Aorta (tissue), 5 donors: ENCODE results near the gene PKM. TPM values are rescaled to one million over a fixed set of nuclear protein-coding genes. Genes with fewer than 3 reads are reported as not detected.

ENCODE experiments used
- ATAC-seq: fragments of 200-7000 bp; cut with Tn5 transposase; one replicate; pipeline ENCODE4 v1.9.1; 2022; ENCODE audit warnings: moderate library complexity; ENCODE audit not compliant: low FRiP score
- DNase-seq, 2 donors: peaks; one replicate each; pipeline ENCODE4 v3.0.0-alpha.2; 2020
- H3K27ac ChIP-seq, 2 donors: one replicate each; pipeline ENCODE4 v1.5.1; 2013; ENCODE audit warnings: low read length in 2 of 2, mild to moderate bottlenecking in 2 of 2, moderate library complexity in 2 of 2, control low read depth in 1 of 2, inconsistent platforms in 1 of 2, low read depth in 1 of 2
- H3K27me3 ChIP-seq, 2 donors: one replicate each; pipeline ENCODE4 v1.6.1; 2013; ENCODE audit warnings: control low read depth in 1 of 2, low read length in 1 of 2, mild to moderate bottlenecking in 1 of 2, moderate library complexity in 1 of 2; ENCODE audit not compliant: insufficient read depth in 2 of 2, control insufficient read depth in 1 of 2
- H3K36me3 ChIP-seq, 2 donors: one replicate each; pipeline ENCODE4 v1.6.1; 2013; ENCODE audit warnings: control low read depth in 1 of 2, low read length in 1 of 2, mild to moderate bottlenecking in 1 of 2; ENCODE audit not compliant: insufficient read depth in 2 of 2, control insufficient read depth in 1 of 2
- H3K4me1 ChIP-seq, 2 donors: one replicate each; pipeline ENCODE4 v1.6.1; 2013; ENCODE audit warnings: low read length in 2 of 2, control low read depth in 1 of 2, mild to moderate bottlenecking in 1 of 2, moderate library complexity in 1 of 2; ENCODE audit not compliant: insufficient read depth in 2 of 2, control insufficient read depth in 1 of 2
- H3K4me3 ChIP-seq, 2 donors: one replicate each; pipeline ENCODE4 v1.5.1; 2013; ENCODE audit warnings: low read length in 2 of 2, control low read depth in 1 of 2, mild to moderate bottlenecking in 1 of 2
- H3K9me3 ChIP-seq: one replicate; pipeline ENCODE4 v1.6.1; 2013; ENCODE audit warnings: mild to moderate bottlenecking, low read length; ENCODE audit not compliant: control insufficient read depth
- WGBS, 2 donors: extraction: QIAGEN DNeasy Blood & Tissue Kit; methylation state at CpG; one replicate each; pipeline ENCODE4 v1.1.7; 2013; 5-methylcytosine and 5-hydroxymethylcytosine counted together
- intact Hi-C, 2 donors: fragments of 100-400 bp; cut with DNase I; formaldehyde crosslinking; loops; one replicate each; pipeline versions ENCODE4 v1.14.2 to v1.15.0; 2022
- polyA plus RNA-seq, 2 donors: library from polyadenylated mRNA; stranded (reverse); fragments of 200-250 nt; gene quantifications; one replicate each; pipeline ENCODE4 v1.2.3, GENCODE V29; 2013
- total RNA-seq, 2 donors: library from RNA; stranded (reverse); fragmentation: NEBNext Ultra II Directional; extraction: Animal tissue kit (Norgen Biotek cat#: 25700); gene quantifications; one replicate each; pipeline ENCODE4 v1.2.1, GENCODE V29; 2021
- donor health status: healthy with polysubstance abuse.
- donor health status: Bipolar disorder and iron deficiency.
- donor health status: DM: no; HTN: no; CAD: no.
- donor health status: DM: no; HTN: no; CAD: no.
- donor health status: DM: yes; HTN: yes; CAD: no.

The PKM gene
- total and polyA plus RNA-seq, 4 donors, result 238 to 588 (median 453) TPM

- H3K4me1 ChIP-seq, result no peaks in the 10 kb centered on the region
- no peak for DNase-seq
- no peak overlapping the region for H3K27ac ChIP-seq
- H3K4me3 ChIP-seq, result no peak overlapping the region
- no peaks in the 10 kb centered on the region for H3K9me3 ChIP-seq
- WGBS, 2 donors, result 97 to 99% methylated on average over 3 of the region's 3 CpGs
- peaks cover 0 to 15% of the 10 kb centered on the region in 2 donors for H3K36me3 ChIP-seq
- ATAC-seq, result no peak
- H3K27me3 ChIP-seq, result no peaks in the 10 kb centered on the region
- intact Hi-C loops, result loop anchor here in 1 of 2 donors (5.0 kb wide), 1 partner anchor 121 kb away; the partner anchor contains the start of genes MYO9A and SENP8
Observed at GRCh38 chr15:72238586-72238985, 7.6 kb upstream of the PKM start.

DNA sequence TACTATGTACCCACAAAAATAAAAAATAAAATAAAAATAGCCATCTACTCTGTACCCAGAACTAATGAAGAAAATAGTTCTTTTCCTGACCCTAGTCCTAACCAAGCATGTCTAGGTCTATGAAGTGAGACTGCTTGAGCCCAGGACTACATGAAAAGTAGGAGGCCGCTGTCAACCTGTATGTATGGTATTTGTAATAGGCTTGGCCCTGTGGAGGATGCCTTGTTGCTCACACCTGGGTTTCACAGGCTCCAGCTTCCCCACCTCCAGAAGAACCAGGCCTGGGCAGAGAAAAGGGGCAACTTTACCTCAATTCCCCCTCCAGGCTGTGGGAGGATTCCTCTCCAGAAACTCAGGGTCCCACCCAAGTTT, 6.8 kb upstream of the PKM start:
- DNase-seq, result no peak
- Histone ChIP-seq H3K4me1 (no peaks in the 10 kb centered on the region), H3K9me3 (no peaks in the 10 kb centered on the region), H3K36me3 (peaks cover 0 to 12% of the 10 kb centered on the region in 2 donors), H3K27me3 (no peaks in the 10 kb centered on the region), H3K4me3 (no peak overlapping the region), H3K27ac (peak overlapping the region in 1 of 2 donors; percentile 23)
- intact Hi-C loops, result loop anchor here in 1 of 2 donors (5.0 kb wide), 1 partner anchor 121 kb away; the partner anchor contains the start of genes MYO9A and SENP8
- no peak for ATAC-seq
- 95 to 96% methylated on average over 1 of the region's 1 CpG for WGBS, 2 donors

DNA sequence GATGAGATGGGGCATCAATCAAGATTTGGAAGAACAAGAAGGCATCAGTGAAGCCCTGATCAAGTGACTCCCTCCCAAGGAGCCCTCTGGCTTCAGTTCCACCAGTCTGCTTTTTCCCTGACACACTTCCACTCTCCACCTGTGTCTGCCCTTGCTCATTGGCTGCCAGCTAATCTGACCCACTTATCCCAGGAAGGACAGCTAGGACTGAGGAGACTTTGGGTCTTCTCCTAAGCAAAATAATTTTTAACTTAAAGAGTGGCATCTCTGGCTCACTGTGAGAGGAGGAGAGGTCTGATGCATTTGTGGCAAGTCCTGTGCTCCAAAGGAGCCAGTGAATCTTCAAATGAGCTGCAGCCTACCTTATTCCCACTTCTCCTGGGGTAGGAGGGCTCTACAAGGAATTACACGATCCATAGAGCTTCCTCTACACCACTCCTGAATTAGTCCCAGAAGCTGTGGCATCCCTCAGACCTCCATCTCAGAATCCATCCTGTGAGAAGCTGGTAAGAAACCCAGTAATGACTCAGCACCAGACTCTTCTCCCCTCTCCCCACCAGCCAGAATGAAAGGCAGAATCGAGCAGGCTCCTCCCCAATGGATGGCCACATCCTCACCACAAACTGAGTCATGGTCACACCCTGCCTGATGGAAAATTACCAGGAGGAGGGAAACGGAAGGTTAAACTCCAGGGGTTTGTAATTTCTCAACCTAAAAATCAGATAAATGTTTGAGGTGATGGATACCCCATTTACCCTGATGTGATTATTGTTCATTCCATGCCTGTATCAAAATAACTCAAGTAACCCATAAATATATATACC, 6.3 kb upstream of the PKM start:
- Histone ChIP-seq H3K9me3 (no peaks in the 10 kb centered on the region), H3K4me3 (no peak overlapping the region), H3K27ac (peak overlapping the region in 1 of 2 donors; percentile 64), H3K27me3 (no peaks in the 10 kb centered on the region), H3K4me1 (no peaks in the 10 kb centered on the region), H3K36me3 (peaks cover 0 to 8% of the 10 kb centered on the region in 2 donors)
- WGBS, 2 donors, result 38 to 41% methylated on average over 3 of the region's 3 CpGs
- peak; percentile 80 to 89 for DNase-seq
- peak; percentile 84 for ATAC-seq
- intact Hi-C loops, result loop anchor here in 1 of 2 donors (5.0 kb wide), 1 partner anchor 120 kb away; the partner anchor contains the start of genes MYO9A and SENP8

GRCh38 chr15:72236381-72237003, 5.5 kb upstream of the PKM start:
- no peaks in the 10 kb centered on the region for H3K4me1 ChIP-seq
- intact Hi-C loops, result loop anchor here in 1 of 2 donors (5.0 kb wide), 1 partner anchor 119 kb away; the partner anchor contains the start of genes MYO9A and SENP8
- WGBS, 2 donors, result 81 to 86% methylated on average over 2 of the region's 2 CpGs
- no peaks in the 10 kb centered on the region for H3K27me3 ChIP-seq
- ATAC-seq (no peak), DNase-seq (no peak)
- peaks cover 0 to 4% of the 10 kb centered on the region in 2 donors for H3K36me3 ChIP-seq
- H3K9me3 ChIP-seq, result no peaks in the 10 kb centered on the region
- H3K27ac ChIP-seq, result no peak overlapping the region
- no peak overlapping the region for H3K4me3 ChIP-seq

- DNase-seq (no peak), ATAC-seq (no peak)
- H3K27ac ChIP-seq, result no peak overlapping the region
- no peaks in the 10 kb centered on the region for H3K27me3 ChIP-seq
- intact Hi-C loops, result loop anchor here in 1 of 2 donors (5.0 kb wide), 1 partner anchor 118 kb away; the partner anchor contains the start of genes MYO9A and SENP8
- H3K4me1 ChIP-seq, result no peaks in the 10 kb centered on the region
- no peaks in the 10 kb centered on the region for H3K36me3 ChIP-seq
- no peaks in the 10 kb centered on the region for H3K9me3 ChIP-seq
- 96 to 97% methylated on average over 4 of the region's 4 CpGs for whole genome bisulfite sequencing, 2 donors
- H3K4me3 ChIP-seq, result no peak overlapping the region
Observed at GRCh38 chr15:72235298-72235697, 4.3 kb upstream of the PKM start.

- H3K4me1 ChIP-seq, result no peaks in the 10 kb centered on the region
- no peak for DNase-seq
- H3K27me3 ChIP-seq, result no peaks in the 10 kb centered on the region
- no peak overlapping the region for H3K27ac ChIP-seq
- no peaks in the 10 kb centered on the region for H3K9me3 ChIP-seq
- ATAC-seq, result no peak
- H3K4me3 ChIP-seq, result no peak overlapping the region
- 97 to 100% methylated on average over 6 of the region's 6 CpGs for WGBS, 2 donors
- no peaks in the 10 kb centered on the region for H3K36me3 ChIP-seq
- intact Hi-C loops, result no loop called here
Observed at GRCh38 chr15:72233769-72234168, 2.8 kb upstream of the PKM start.

- no peaks in the 10 kb centered on the region for H3K9me3 ChIP-seq
- H3K4me3 ChIP-seq, result peak overlapping the region; percentile 46 to 81
- intact Hi-C loops, result loop anchor here (2.0 kb wide), 1 partner anchor 41 kb away; the partner anchor contains the start of gene PARP6 (in 2 of the 2)
- WGBS, 2 donors, result 0 to 1% methylated on average over 16 of the region's 16 CpGs
- no peaks in the 10 kb centered on the region for H3K36me3 ChIP-seq
- H3K4me1 ChIP-seq, result no peaks in the 10 kb centered on the region
- ATAC-seq, result peak; percentile 53
- no peaks in the 10 kb centered on the region for H3K27me3 ChIP-seq
- DNase-seq, result peak in 1 of 2 donors; percentile 68
- H3K27ac ChIP-seq, result peak overlapping the region; percentile 95 to 98
Observed at GRCh38 chr15:72231833-72232478, 966 bp upstream of the PKM start.
